NCI-H82 treated with DMSO at 0.1 percent for 48 hours (cell line): ENCODE results near the gene INTS6.

ENCODE experiments used
- DNase-seq: peaks from one replicate; lab custom pipeline; 2025; ENCODE audit not compliant: unreplicated experiment; lab: John Stamatoyannopoulos, UW

INTS6 gene

GRCh38 chr13:51348069-51348967 is 104.5 kb downstream of the INTS6 start:
- DNase-seq, result no peak

DNA sequence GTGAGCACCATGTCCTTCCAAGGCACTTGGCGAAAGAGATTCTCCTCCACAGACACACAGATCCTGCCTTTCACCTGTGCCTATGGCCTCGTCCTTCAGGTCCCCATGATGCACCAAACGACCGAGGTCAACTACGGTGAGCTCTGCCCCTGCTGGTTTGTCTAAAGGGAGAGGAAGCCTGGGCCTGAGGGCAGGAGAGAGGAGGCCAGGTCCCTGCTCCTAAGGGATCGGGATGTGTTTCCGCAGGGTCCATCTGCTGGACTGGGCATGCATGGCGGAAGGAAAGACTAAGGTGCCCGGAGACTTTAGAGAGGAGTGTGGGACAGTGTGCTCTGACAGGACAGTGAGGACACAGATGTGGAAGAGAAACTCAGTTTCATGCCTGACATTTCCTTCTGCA is 105.7 kb downstream of the INTS6 start:
- no peak for DNase-seq

- no peak for DNase-seq
These were observed 106.4 kb downstream of the INTS6 start for GRCh38 chr13:51346397-51346796.

GRCh38 chr13:51343475-51343874 is 109.4 kb downstream of the INTS6 start:
- no peak for DNase-seq

DNA sequence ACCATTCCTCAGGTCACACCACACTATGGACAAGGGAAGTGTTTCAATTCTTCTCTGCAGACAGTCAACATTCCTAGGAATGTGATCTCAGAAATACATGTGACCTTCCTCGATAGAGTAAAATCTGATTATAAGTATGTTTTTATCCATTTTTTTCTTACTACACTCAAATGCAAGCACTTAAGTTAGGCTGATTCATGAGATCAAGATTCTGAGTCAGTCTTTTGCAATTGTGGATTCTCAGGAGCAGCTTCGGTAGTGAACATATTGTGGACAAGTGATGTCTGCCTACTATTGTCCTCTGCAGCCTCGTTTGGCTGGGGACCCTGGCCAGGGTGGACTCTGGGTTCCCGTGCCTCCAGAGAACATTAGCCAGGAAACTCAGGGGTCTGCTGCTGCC is 110.1 kb downstream of the INTS6 start:
- no peak for DNase-seq

DNA sequence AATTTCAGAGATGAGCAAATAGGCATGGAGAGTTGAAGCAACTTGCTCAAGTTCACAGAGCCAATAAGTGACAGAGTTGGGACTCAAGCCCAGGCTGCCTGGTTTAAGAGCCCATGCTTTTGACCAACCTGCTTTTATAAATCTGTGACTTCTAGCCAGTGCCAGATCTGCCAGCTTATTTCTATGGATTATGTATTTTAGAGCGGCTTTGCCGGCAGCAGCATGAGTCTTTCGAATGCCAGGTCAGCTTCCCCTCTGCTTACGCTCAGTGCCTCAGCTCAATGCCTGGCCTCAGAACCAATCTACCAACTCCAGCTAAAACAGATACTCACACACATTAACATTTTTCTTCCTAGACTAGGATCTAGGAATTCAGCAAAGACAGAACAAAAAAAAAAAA is 111.0 kb downstream of the INTS6 start:
- DNase-seq, result no peak

DNA sequence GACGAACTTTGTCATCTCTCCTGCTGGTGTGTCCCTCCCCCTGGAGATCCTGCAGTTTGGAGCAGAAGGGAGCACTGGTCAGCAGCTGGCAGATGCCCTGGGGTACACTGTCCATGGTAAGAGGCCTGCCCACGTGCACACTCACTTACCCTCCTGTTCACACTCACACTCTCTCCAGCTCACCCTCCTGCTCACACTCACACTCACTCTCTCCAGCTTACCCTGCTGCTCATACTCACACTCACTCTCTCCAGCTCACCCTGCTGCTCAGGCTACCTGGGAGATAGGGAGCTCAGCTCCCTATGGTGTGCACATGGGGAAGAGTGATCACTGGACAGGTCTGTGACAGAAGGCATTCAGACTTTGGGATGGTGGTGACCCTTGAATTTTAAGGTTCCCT is 111.6 kb downstream of the INTS6 start:
- no peak for DNase-seq

- no peak for DNase-seq
These were observed 112.7 kb downstream of the INTS6 start for GRCh38 chr13:51339952-51340732.

GRCh38 chr13:51339354-51339753 is 113.5 kb downstream of the INTS6 start, which contains the start of gene SERPINE3:
Gene SERPINE3 (plus strand): TSS chr13:51339691. CDS start chr13:51341092, 1,401 bp downstream.
- DNase-seq, result no peak

- no peak for DNase-seq
These were observed 116.1 kb downstream of the INTS6 start for GRCh38 chr13:51336746-51337145.

DNA sequence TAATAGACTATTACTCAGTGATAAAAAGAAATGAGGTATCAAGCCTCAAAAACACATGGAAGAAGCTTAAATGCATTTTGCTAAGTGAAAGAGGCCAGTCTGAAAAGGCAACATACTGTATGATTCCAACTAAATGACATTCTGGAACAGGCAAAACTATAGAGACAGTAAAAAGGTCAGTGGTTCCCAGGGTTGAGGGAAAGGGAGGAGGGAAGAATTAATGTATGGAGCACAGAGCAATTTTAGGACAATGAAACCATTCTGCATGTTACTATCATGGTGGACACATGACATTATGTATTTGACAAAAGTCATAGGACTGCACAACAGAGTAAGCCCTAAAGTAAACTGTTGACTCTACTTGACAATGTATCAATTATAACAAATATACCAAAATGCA is 119.0 kb downstream of the INTS6 start:
- DNase-seq, result no peak

DNA sequence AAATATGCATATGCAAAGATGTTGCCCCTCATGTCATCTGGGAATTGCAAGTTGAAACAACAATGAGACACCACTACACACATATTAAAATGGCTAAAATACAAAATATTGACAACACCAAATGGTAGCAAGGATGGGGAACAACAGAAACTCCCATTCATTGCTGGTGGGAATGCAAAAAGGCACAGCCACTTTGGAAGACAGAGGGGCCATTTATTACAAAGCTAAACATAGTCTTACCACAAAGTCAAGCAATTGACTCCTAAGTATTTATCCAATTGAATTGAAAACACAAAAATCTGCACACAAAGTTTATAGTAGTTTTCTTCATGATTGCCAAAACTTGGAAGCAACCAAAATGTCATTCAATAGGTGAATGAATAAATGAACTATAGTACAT is 119.4 kb downstream of the INTS6 start:
- no peak for DNase-seq

- no peak for DNase-seq
These were observed 120.1 kb downstream of the INTS6 start for GRCh38 chr13:51332566-51333361.

- no peak for DNase-seq
These were observed 121.4 kb downstream of the INTS6 start for GRCh38 chr13:51331354-51331861.

- DNase-seq, result no peak
These were observed 122.0 kb downstream of the INTS6 start for GRCh38 chr13:51330791-51331190.

DNA sequence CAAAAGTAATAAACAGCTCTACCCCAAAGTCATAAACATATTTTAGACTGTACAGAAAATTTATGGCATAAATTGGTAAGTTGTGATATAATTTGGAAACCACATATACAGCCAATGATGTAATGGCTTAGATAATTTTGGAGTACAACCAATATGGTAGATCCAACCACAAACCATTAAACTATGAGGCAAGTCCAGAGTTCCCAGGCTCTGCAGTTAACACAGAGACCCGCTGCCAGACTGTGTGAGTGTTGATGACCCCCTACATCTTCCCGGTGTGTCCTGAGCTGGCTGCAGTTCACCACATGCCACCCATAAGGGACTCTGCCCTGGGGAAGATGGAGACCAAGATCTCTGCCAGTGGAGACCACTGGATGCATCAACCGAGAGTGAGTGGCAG is 123.2 kb downstream of the INTS6 start:
- no peak for DNase-seq

DNA sequence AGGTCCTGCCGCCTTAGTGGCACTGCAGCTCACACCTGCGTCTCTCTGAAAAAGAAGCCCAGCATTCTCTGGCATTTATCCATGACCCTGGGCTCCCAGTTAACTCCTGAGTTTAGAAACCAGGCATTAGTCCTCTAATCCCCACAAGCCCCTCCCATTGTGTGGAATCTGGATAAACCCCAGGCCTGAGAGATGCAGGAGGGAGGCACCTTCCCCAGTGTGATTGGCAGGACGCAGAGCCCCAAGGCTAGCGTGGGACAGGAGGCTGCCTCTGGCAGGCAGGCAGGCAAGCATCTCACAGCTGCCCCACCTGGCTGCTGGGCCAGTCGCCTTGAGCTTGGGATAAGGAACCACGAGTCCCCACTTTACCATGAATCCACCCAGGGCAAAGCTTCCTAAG is 124.3 kb downstream of the INTS6 start:
- DNase-seq, result peak; percentile 81

- no peak for DNase-seq
These were observed 124.9 kb downstream of the INTS6 start for GRCh38 chr13:51327961-51328360.

DNA sequence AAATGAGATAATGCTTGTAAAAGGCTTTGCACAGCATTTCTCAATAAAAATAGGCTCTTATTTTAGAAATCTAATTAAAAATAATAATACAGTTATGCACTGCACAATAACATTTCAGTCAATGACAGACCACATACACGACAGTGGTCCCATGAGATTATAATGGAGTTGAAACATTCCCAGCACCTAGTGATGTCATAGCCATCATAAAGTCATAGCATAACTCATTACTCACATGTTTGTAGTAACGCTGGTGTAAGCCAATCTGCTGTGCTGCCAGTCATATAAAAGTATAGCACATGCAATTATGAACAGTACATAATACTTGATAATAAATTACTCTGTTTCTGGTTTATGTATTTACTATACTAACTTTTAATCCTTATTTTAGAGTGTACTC is 126.1 kb downstream of the INTS6 start:
- no peak for DNase-seq

GRCh38 chr13:51325837-51326236 is 127.0 kb downstream of the INTS6 start:
- no peak for DNase-seq
